ENCODE measurements around the gene SYT5.

GRCh38 chr19:55158848-55159749, 21.0 kb downstream of the SYT5 start:
- TF ChIP-seq CTCF (IDR thresholded peaks at IDR 0.05) (no peak), EZH2 (IDR thresholded peaks at IDR 0.05; ENCODE audit: borderline replicate concordance, insufficient read depth, low read depth, low read length, poor library complexity, severe bottlenecking) (no peak)

All from B cell (primary cell).